Colonic mucosa (tissue), 4 donors: Measurements from ENCODE around the gene PHOX2A. TPM values are rescaled to one million over a fixed set of nuclear protein-coding genes. Genes with fewer than 3 reads are reported as not detected.

Experiments used
- DNase-seq: peaks from one replicate; pipeline ENCODE4 v3.0.0-alpha.2; 2020
- H3K27ac ChIP-seq: fragments of 200-600 bp; one replicate; pipeline ENCODE4 v1.8.0; 2021
- H3K27me3 ChIP-seq: fragments of 200-600 bp; one replicate; pipeline ENCODE4 v1.8.0; 2021
- H3K36me3 ChIP-seq: fragments of 200-600 bp; one replicate; pipeline ENCODE4 v1.8.0; 2021
- H3K4me1 ChIP-seq: fragments of 200-600 bp; one replicate; pipeline ENCODE4 v1.8.0; 2021; ENCODE audit warnings: mild to moderate bottlenecking
- H3K4me3 ChIP-seq: fragments of 200-600 bp; one replicate; pipeline ENCODE4 v1.8.0; 2021
- H3K9ac ChIP-seq, 2 donors: one replicate each; pipeline ENCODE4 v1.7.0; 2013; ENCODE audit warnings: control low read depth in 2 of 2, low read depth in 2 of 2, low read length in 2 of 2
- H3K9me3 ChIP-seq: fragments of 200-600 bp; one replicate; pipeline ENCODE4 v1.8.0; 2021
- CTCF ChIP-seq: fragments of 200-600 bp; IDR thresholded peaks from one replicate; pipeline ENCODE4 v1.8.0; 2022; ENCODE audit warnings: antibody characterized with exemption, mild to moderate bottlenecking
- intact Hi-C: fragments of 100-400 bp; cut with DNase I; formaldehyde crosslinking; loops from one replicate; pipeline ENCODE4 v1.14.1; 2022
- total RNA-seq, 2 donors: library from RNA; stranded (reverse); fragmentation: NEBNext Ultra II Directional in 1 of 2; extraction: Animal tissue kit (Norgen Biotek cat#: 25700) in 1 of 2; gene quantifications; one replicate each; pipeline ENCODE4 v1.2.1, GENCODE V29; 2021
- donor health status: healthy.
- donor health status: DM: no; HTN: no; CAD: no.
- donor health status: DM: no; HTN: no; CAD: no.

PHOX2A gene
- total RNA-seq, 2 donors from 2014 or later, result 0.27 to 0.37 TPM

- intact Hi-C loops, result no loop called here
- H3K4me1 ChIP-seq, result no peaks in the 10 kb centered on the region
- H3K9me3 ChIP-seq, result no peaks in the 10 kb centered on the region
- no peak for DNase-seq
- TF ChIP-seq CTCF, result no peak
- H3K27me3 ChIP-seq, result no peaks in the 10 kb centered on the region
- no peaks in the 10 kb centered on the region for H3K36me3 ChIP-seq
- no peak overlapping the region for H3K27ac ChIP-seq
- H3K4me3 ChIP-seq, result no peak overlapping the region
- no peak overlapping the region for H3K9ac ChIP-seq
These were observed 23.1 kb downstream of the PHOX2A start for GRCh38 chr11:72220696-72221363.

GRCh38 chr11:72218251-72218745, 25.7 kb downstream of the PHOX2A start:
- intact Hi-C loops, result no loop called here
- no peak for DNase-seq
- no peak overlapping the region for H3K27ac ChIP-seq
- H3K9ac ChIP-seq, result no peak overlapping the region
- H3K27me3 ChIP-seq, result no peaks in the 10 kb centered on the region
- no peaks in the 10 kb centered on the region for H3K4me1 ChIP-seq
- H3K4me3 ChIP-seq, result no peak overlapping the region
- no peak for TF ChIP-seq CTCF
- no peaks in the 10 kb centered on the region for H3K36me3 ChIP-seq
- H3K9me3 ChIP-seq, result no peaks in the 10 kb centered on the region

- Histone ChIP-seq H3K27me3 (no peaks in the 10 kb centered on the region), H3K4me3 (no peak overlapping the region), H3K27ac (no peak overlapping the region), H3K9ac (no peak overlapping the region), H3K9me3 (no peaks in the 10 kb centered on the region), H3K4me1 (no peaks in the 10 kb centered on the region), H3K36me3 (no peaks in the 10 kb centered on the region)
- intact Hi-C loops, result no loop called here
- DNase-seq, result no peak
- no peak for TF ChIP-seq CTCF
These were observed 26.1 kb downstream of the PHOX2A start for GRCh38 chr11:72217841-72218240.

GRCh38 chr11:72216638-72217037, 27.3 kb downstream of the PHOX2A start, which contains the start of gene FOLR2:
TSS of gene FOLR2 (plus strand) at chr11:72216794. CDS start at chr11:72218585, 1,791 bp downstream.
- no peak for DNase-seq
- Histone ChIP-seq H3K9ac (no peak within 1 kb of the TSS), H3K4me3 (no peak within 1 kb of the TSS), H3K4me1 (no peaks in the 10 kb centered on the region), H3K36me3 (no peaks in the 10 kb centered on the region), H3K27me3 (no peaks in the 10 kb centered on the region), H3K27ac (no peak within 1 kb of the TSS), H3K9me3 (no peaks in the 10 kb centered on the region)
- intact Hi-C loops, result no loop called here
- TF ChIP-seq CTCF, result no peak

- no peak for DNase-seq
- Histone ChIP-seq H3K27me3 (no peaks in the 10 kb centered on the region), H3K4me1 (no peaks in the 10 kb centered on the region), H3K9ac (no peak overlapping the region), H3K36me3 (no peaks in the 10 kb centered on the region), H3K9me3 (no peaks in the 10 kb centered on the region), H3K4me3 (no peak overlapping the region), H3K27ac (no peak overlapping the region)
- no peak for TF ChIP-seq CTCF
- intact Hi-C loops, result no loop called here
These were observed 34.9 kb downstream of the PHOX2A start for GRCh38 chr11:72209101-72209500.
